GM18873 (cell line): ENCODE data around the gene SSUH2.

Experiments
- ATAC-seq: cut with Tn5 transposase; IDR thresholded peaks from one replicate; pipeline ENCODE4 v1.9.1; 2021; ENCODE audit warnings: mild to moderate bottlenecking, moderate library complexity, moderate number of reproducible peaks; ENCODE audit not compliant: unreplicated experiment, low FRiP score

SSUH2 gene

GRCh38 chr3:8621872-8622271 is 22.7 kb downstream of the SSUH2 start:
- ATAC-seq = no peak

GRCh38 chr3:8621141-8621540 is 23.5 kb downstream of the SSUH2 start:
- ATAC-seq = no peak

- no peak for ATAC-seq
These were observed 25.1 kb downstream of the SSUH2 start for GRCh38 chr3:8619548-8619947.

- ATAC-seq = no peak
These were observed 25.6 kb downstream of the SSUH2 start for GRCh38 chr3:8618950-8619349.

GRCh38 chr3:8617921-8618320 is 26.7 kb downstream of the SSUH2 start:
- ATAC-seq = no peak

- ATAC-seq = no peak
These were observed 33.6 kb downstream of the SSUH2 start for GRCh38 chr3:8610951-8611350.

- no peak for ATAC-seq
These were observed 35.7 kb downstream of the SSUH2 start for GRCh38 chr3:8608791-8609467.

- no peak for ATAC-seq
These were observed 36.4 kb downstream of the SSUH2 start for GRCh38 chr3:8608041-8608790.

- no peak for ATAC-seq
These were observed 37.2 kb downstream of the SSUH2 start for GRCh38 chr3:8607234-8608040.

GRCh38 chr3:8606701-8607231 is 37.8 kb downstream of the SSUH2 start:
- ATAC-seq = no peak

- no peak for ATAC-seq
These were observed 39.6 kb downstream of the SSUH2 start for GRCh38 chr3:8604988-8605387.

GRCh38 chr3:8604006-8604405 is 40.6 kb downstream of the SSUH2 start:
- ATAC-seq = no peak

- no peak for ATAC-seq
These were observed 41.4 kb downstream of the SSUH2 start for GRCh38 chr3:8603115-8603710.

- no peak for ATAC-seq
These were observed 44.1 kb downstream of the SSUH2 start for GRCh38 chr3:8600457-8600856.

GRCh38 chr3:8599146-8599545 is 45.5 kb downstream of the SSUH2 start:
- ATAC-seq = no peak

- no peak for ATAC-seq
These were observed 47.3 kb downstream of the SSUH2 start for GRCh38 chr3:8597219-8597853.

GRCh38 chr3:8596321-8597218 is 48.0 kb downstream of the SSUH2 start:
- ATAC-seq = no peak

- no peak for ATAC-seq
These were observed 48.9 kb downstream of the SSUH2 start for GRCh38 chr3:8595695-8596115.

GRCh38 chr3:8595252-8595651 is 49.3 kb downstream of the SSUH2 start:
- no peak for ATAC-seq
